ENCODE measurements around the gene HS3ST4.

Gene HS3ST4

GRCh38 chr16:26178298-26178697 is 486.5 kb downstream of the HS3ST4 start:
- Histone ChIP-seq H3K27me3 (ENCODE audit: control insufficient read depth in 5 of 5, insufficient read depth in 4 of 5, low read length in 5 of 5) (no peaks in the 10 kb centered on the region), H3K36me3 (ENCODE audit: control insufficient read depth in 5 of 5, insufficient read depth in 5 of 5, low read length in 5 of 5) (no peaks in the 10 kb centered on the region), H3K4me3 (ENCODE audit: low read depth in 1 of 5, low read length in 5 of 5) (no peak overlapping the region), H3K4me1 (ENCODE audit: control insufficient read depth in 5 of 5, insufficient read depth in 5 of 5, low read length in 5 of 5) (no peaks in the 10 kb centered on the region), H3K9me3 (ENCODE audit: control insufficient read depth in 5 of 5, low read length in 5 of 5) (peaks cover 0 to 7% (median 0%) of the 10 kb centered on the region in 5 donors), H3K27ac (ENCODE audit: low read depth, low read length) (no peak overlapping the region), H3K9ac (ENCODE audit: low read length in 5 of 5) (no peak overlapping the region)

GRCh38 chr16:26186091-26186615 is 494.4 kb downstream of the HS3ST4 start:
- H3K4me1 ChIP-seq (ENCODE audit: control insufficient read depth in 5 of 5, insufficient read depth in 5 of 5, low read length in 5 of 5), result no peaks in the 10 kb centered on the region
- no peaks in the 10 kb centered on the region for H3K36me3 ChIP-seq (ENCODE audit: control insufficient read depth in 5 of 5, insufficient read depth in 5 of 5, low read length in 5 of 5)
- no peak overlapping the region for H3K27ac ChIP-seq (ENCODE audit: low read depth, low read length)
- H3K9me3 ChIP-seq (ENCODE audit: control insufficient read depth in 5 of 5, low read length in 5 of 5), result no peaks in the 10 kb centered on the region
- no peak overlapping the region for H3K4me3 ChIP-seq (ENCODE audit: low read depth in 1 of 5, low read length in 5 of 5)
- no peaks in the 10 kb centered on the region for H3K27me3 ChIP-seq (ENCODE audit: control insufficient read depth in 5 of 5, insufficient read depth in 4 of 5, low read length in 5 of 5)
- no peak overlapping the region for H3K9ac ChIP-seq (ENCODE audit: low read length in 5 of 5)

Data from subcutaneous abdominal adipose tissue (tissue), 5 donors.